K562 (cell line): ENCODE measurements around the gene TLR6. TPM values are rescaled to one million over a fixed set of nuclear protein-coding genes. Genes with fewer than 3 reads are reported as not detected.

Source experiments
- AFF4 ChIP-seq: sonication (generic); formaldehyde crosslinking; IDR thresholded peaks from 2 replicates; pipeline ENCODE4 v1.8.0; 2023; ENCODE audit warnings: mild to moderate bottlenecking, missing genetic modification reagents
- CCNT2 ChIP-seq: IDR thresholded peaks from 2 replicates; pipeline ENCODE4 v1.6.1; 2011; ENCODE audit warnings: borderline replicate concordance, low read depth, mild to moderate bottlenecking, moderate library complexity, mixed read lengths, low read length; ENCODE audit not compliant: insufficient read length; ENCODE audit errors: extremely low read depth
- CEBPZ ChIP-seq: fragments of 150-350 bp; IDR thresholded peaks from 2 replicates; pipeline ENCODE4 v1.6.1; 2014; ENCODE audit warnings: low read depth, mild to moderate bottlenecking, low read length, borderline replicate concordance
- CREB5 ChIP-seq: fragments of 250-450 bp; sonication (Bioruptor Pico); IDR thresholded peaks from 2 replicates; pipeline ENCODE4 v1.5.0; 2020; ENCODE audit warnings: mild to moderate bottlenecking
- HLTF ChIP-seq: fragments of 450-650 bp; IDR thresholded peaks from 2 replicates; pipeline ENCODE4 v1.6.1; 2016
- MAFG ChIP-seq: fragments of 450-650 bp; conservative IDR thresholded peaks from 2 replicates; pipeline ENCODE4 v1.6.1; 2016; ENCODE audit warnings: missing genetic modification characterization, missing compliant biosample characterization
- NBN ChIP-seq: fragments of 450-650 bp; IDR thresholded peaks from 2 replicates; pipeline ENCODE4 v1.6.1; 2016; ENCODE audit warnings: low read depth, mild to moderate bottlenecking
- NCOR1 ChIP-seq: fragments of 450-650 bp; IDR thresholded peaks from 2 replicates; pipeline ENCODE4 v1.6.1; 2016; ENCODE audit warnings: mild to moderate bottlenecking, moderate library complexity
- NFATC3 ChIP-seq: fragments of 450-650 bp; IDR thresholded peaks from 2 replicates; pipeline ENCODE4 v1.6.1; 2017; ENCODE audit warnings: mild to moderate bottlenecking
- POLR2A ChIP-seq: fragments of 450-650 bp; conservative IDR thresholded peaks from 2 replicates; pipeline ENCODE4 v1.6.1; 2016
- PURB ChIP-seq: sonication (generic); formaldehyde crosslinking; IDR thresholded peaks from 2 replicates; pipeline ENCODE4 v1.9.0; 2021; ENCODE audit warnings: low read depth, mild to moderate bottlenecking, missing genetic modification reagents
- VEZF1 ChIP-seq: fragments of 200-800 bp; sonication (Bioruptor generic); IDR thresholded peaks from 2 replicates; pipeline ENCODE4 v1.6.1; 2017; ENCODE audit warnings: missing genetic modification characterization, missing compliant biosample characterization
- ZBTB17 ChIP-seq: fragments of 450-650 bp; formaldehyde crosslinking; IDR thresholded peaks from 2 replicates; pipeline ENCODE4 v1.4.0; 2020; ENCODE audit warnings: mild to moderate bottlenecking
- ZNF77 ChIP-seq: fragments of 250-450 bp; sonication (Bioruptor Pico); IDR thresholded peaks from 2 replicates; pipeline ENCODE4 v1.5.0; 2020
- ZNF79 ChIP-seq: fragments of 250-450 bp; sonication (Bioruptor Pico); IDR thresholded peaks from 2 replicates; pipeline ENCODE4 v1.4.0; 2020; ENCODE audit warnings: low read depth, mild to moderate bottlenecking, moderate library complexity
- polyA plus RNA-seq, 8 experiments: library from polyadenylated mRNA; depleted of rRNA in 4 of 8; stranded (reverse) in 5 of 8; unstranded in 3 of 8; fragments of >200 nt; fragmentation: Nextera tagmentation in 2 of 8; fragmentation: Illumina TruSeq in 1 of 8; extraction: Ambion mirVana in 2 of 8; extraction: Trizol in 1 of 8; gene quantifications; 2 replicates each; pipeline versions ENCODE4 v1.2.1 to v1.2.3, GENCODE V29; 2011 to 2014; ENCODE audit warnings: inconsistent platforms in 1 of 8, missing spikeins in 1 of 8
- total RNA-seq, 7 experiments: library from RNA; depleted of rRNA in 6 of 7; stranded (reverse); fragments of >200 nt in 6 of 7; fragmentation: Illumina TruSeq in 2 of 7; extraction: Trizol in 2 of 7; gene quantifications; 2 replicates each; pipeline versions ENCODE4 v1.2.1 to v1.2.3, GENCODE V29; 2011 to 2021; ENCODE audit warnings: low replicate concordance in 1 of 7
- TF ChIP-seq, protein P1 (sequence below): fragments of 250-450 bp; sonication (Bioruptor Pico); IDR thresholded peaks from 2 replicates; pipeline ENCODE4 v1.8.0; 2021; ENCODE audit warnings: moderate library complexity, mild to moderate bottlenecking, inconsistent platforms

The TLR6 gene
- total and polyA plus RNA-seq, 9 of the 15 experiments (the other 6 are each of a cell fraction or from before 2014, with no cell fraction given): 0.08 to 1.9 (median 0.91) TPM

DNA sequence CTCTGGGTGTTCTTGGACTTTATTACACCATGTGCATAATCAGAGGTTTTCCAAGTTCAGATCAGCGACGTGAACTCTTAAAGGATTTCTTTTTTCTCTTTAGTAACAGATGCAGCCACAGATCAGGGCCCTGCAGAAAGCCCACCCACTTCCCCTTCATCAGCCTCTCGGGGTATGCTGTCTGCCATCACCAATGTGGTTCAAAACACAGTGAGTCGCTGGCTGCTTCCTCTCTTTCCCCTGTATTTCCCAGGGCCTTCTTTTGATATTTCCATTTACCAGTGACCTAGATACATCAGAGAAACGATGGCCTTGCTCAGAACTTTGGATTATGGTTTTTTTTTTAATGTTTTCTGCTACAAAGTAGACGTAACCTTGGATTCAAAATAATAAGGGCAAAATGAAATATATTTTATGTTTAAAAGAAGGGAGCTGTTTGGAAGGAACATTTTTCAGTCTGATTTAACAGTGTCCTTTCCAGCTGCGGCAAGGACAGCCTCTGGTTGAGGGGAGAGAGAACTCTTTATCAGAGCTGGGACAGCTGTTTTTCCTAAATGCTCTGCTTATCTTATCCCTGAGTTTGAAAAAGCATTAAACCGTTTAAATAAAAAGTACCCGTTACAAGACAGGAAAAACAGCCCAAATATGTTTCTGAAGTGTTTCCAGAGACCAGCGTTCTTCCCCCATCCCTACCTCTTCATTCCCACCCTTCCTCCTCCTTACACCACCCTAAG, 49.2 kb upstream of the TLR6 start (continued):
- TF ChIP-seq NCOR1: peak; percentile 49; the same call in 1 of the 2 replicates
- no peak for TF ChIP-seq NFATC3
- no peak for TF ChIP-seq CCNT2
- no peak for TF ChIP-seq ZNF77 (CRISPR knock-in tag)
- TF ChIP-seq AFF4 (CRISPR knock-in tag): no peak
- TF ChIP-seq MAFG (tag): no peak
- no peak for TF ChIP-seq ZNF79 (CRISPR knock-in tag)
- TF ChIP-seq HLTF: no peak
- TF ChIP-seq ZBTB17 (CRISPR knock-in tag): no peak
- TF ChIP-seq CEBPZ: no peak
- TF ChIP-seq PURB (CRISPR knock-in tag): no peak
- TF ChIP-seq VEZF1 (CRISPR knock-in tag): no peak
- TF ChIP-seq CREB5: no peak
- TF ChIP-seq, protein P1, sequence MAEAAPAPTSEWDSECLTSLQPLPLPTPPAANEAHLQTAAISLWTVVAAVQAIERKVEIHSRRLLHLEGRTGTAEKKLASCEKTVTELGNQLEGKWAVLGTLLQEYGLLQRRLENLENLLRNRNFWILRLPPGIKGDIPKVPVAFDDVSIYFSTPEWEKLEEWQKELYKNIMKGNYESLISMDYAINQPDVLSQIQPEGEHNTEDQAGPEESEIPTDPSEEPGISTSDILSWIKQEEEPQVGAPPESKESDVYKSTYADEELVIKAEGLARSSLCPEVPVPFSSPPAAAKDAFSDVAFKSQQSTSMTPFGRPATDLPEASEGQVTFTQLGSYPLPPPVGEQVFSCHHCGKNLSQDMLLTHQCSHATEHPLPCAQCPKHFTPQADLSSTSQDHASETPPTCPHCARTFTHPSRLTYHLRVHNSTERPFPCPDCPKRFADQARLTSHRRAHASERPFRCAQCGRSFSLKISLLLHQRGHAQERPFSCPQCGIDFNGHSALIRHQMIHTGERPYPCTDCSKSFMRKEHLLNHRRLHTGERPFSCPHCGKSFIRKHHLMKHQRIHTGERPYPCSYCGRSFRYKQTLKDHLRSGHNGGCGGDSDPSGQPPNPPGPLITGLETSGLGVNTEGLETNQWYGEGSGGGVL (CRISPR knock-in tag): no peak
- no peak for TF ChIP-seq POLR2A
- TF ChIP-seq NBN: no peak
